Measurements from ENCODE around the gene PM20D1.

DNA sequence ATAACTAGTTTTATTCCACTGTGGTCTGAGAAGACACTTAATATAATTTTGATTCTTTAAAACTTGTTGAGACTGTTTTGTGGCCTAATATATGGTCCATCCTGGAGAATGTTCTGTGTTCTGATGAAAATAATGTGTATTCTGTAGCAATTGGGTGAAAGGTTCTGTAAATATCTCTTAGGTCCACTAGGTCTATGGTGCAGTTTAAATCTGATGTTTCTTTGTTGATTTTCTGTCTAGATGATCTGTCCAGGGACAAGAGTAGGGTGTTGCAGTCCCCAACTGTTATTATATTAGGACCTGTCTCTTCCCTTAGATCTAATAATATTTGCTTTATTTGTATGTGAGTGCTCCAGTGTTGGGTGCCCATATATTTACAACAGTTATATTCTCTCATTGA is 33.9 kb upstream of the PM20D1 start:
- no peak for TF ChIP-seq POLR2A (IDR thresholded peaks at IDR 0.05; ENCODE audit: extremely low read depth, insufficient read length)
- TF ChIP-seq CTCF (IDR thresholded peaks at IDR 0.05; ENCODE audit: low read depth, low read length): no peak

Measured in NB4 (cell line).